Upper lobe of right lung (tissue), 1 donor: ENCODE data around the gene AFMID. TPM values are rescaled to one million over a fixed set of nuclear protein-coding genes. Genes with fewer than 3 reads are reported as not detected.
A peak's percentile ranks its signal among the peaks of the same experiment; 100 is the strongest.

Experiments
- ATAC-seq: fragments of 200-7000 bp; cut with Tn5 transposase; one replicate; pipeline ENCODE4 v1.9.1; 2020; ENCODE audit warnings: mild to moderate bottlenecking, moderate library complexity
- DNase-seq: peaks from one replicate; pipeline ENCODE4 v3.0.0-alpha.2; 2020
- H3K27ac ChIP-seq: fragments of 200-600 bp; one replicate; pipeline ENCODE4 v1.8.0; 2022
- H3K27me3 ChIP-seq: fragments of 200-600 bp; one replicate; pipeline ENCODE4 v1.8.0; 2022; ENCODE audit warnings: mild to moderate bottlenecking
- H3K36me3 ChIP-seq: fragments of 200-600 bp; one replicate; pipeline ENCODE4 v1.8.0; 2022
- H3K4me1 ChIP-seq: fragments of 200-600 bp; one replicate; pipeline ENCODE4 v1.8.0; 2022
- H3K4me3 ChIP-seq: fragments of 200-600 bp; one replicate; pipeline ENCODE4 v1.8.0; 2022; ENCODE audit warnings: mild to moderate bottlenecking
- H3K9me3 ChIP-seq: fragments of 200-600 bp; one replicate; pipeline ENCODE4 v1.8.0; 2022
- CTCF ChIP-seq: fragments of 200-600 bp; IDR thresholded peaks from one replicate; pipeline ENCODE4 v1.8.0; 2022; ENCODE audit warnings: antibody characterized with exemption
- intact Hi-C: fragments of 100-400 bp; cut with DNase I; formaldehyde crosslinking; loops from one replicate; pipeline ENCODE4 v1.11.0; 2022
- total RNA-seq: library from RNA; stranded (reverse); fragmentation: NEBNext Ultra II Directional; extraction: Animal tissue kit (Norgen Biotek cat#: 25700); gene quantifications from one replicate; pipeline ENCODE4 v1.2.1, GENCODE V29; 2021
- donor health status: DM: no; HTN: yes; CAD: no; lungs with severe emphysema.

The AFMID gene
- total RNA-seq, 1 donor from 2014 or later, result 32.5 TPM

GRCh38 chr17:78255029-78255656, 68.0 kb downstream of the AFMID start:
- Histone ChIP-seq H3K27me3 (no peaks in the 10 kb centered on the region), H3K4me3 (no peak overlapping the region), H3K27ac (no peak overlapping the region), H3K36me3 (no peaks in the 10 kb centered on the region), H3K4me1 (peaks cover 41% of the 10 kb centered on the region), H3K9me3 (no peaks in the 10 kb centered on the region)
- no peak for ATAC-seq
- peak; percentile 60 for DNase-seq
- intact Hi-C loops, result no loop called here
- no peak for TF ChIP-seq CTCF

GRCh38 chr17:78255953-78256706, 69.0 kb downstream of the AFMID start:
- peaks cover 34% of the 10 kb centered on the region for H3K4me1 ChIP-seq
- TF ChIP-seq CTCF, result no peak
- ATAC-seq, result no peak
- peak overlapping the region; percentile 36 for H3K27ac ChIP-seq
- H3K4me3 ChIP-seq, result no peak overlapping the region
- no peaks in the 10 kb centered on the region for H3K27me3 ChIP-seq
- H3K9me3 ChIP-seq, result no peaks in the 10 kb centered on the region
- intact Hi-C loops, result no loop called here
- H3K36me3 ChIP-seq, result no peaks in the 10 kb centered on the region
- DNase-seq, result peak; percentile 63

- ATAC-seq, result no peak
- Histone ChIP-seq H3K27ac (peak overlapping the region; percentile 84), H3K4me3 (no peak overlapping the region), H3K9me3 (no peaks in the 10 kb centered on the region), H3K4me1 (peaks cover 28% of the 10 kb centered on the region), H3K27me3 (no peaks in the 10 kb centered on the region), H3K36me3 (no peaks in the 10 kb centered on the region)
- intact Hi-C loops, result no loop called here
- DNase-seq, result peak; percentile 61
- TF ChIP-seq CTCF, result no peak
Measured at GRCh38 chr17:78256707-78257591, 69.8 kb downstream of the AFMID start.

Other genes with a start within 250 kb of the AFMID start
- gene TNRC6C, start 228.7 kb upstream of the AFMID start, total RNA-seq, result 21.7 TPM
- 176 TPM for gene TMC6, start 58.6 kb upstream of the AFMID start, total RNA-seq
- gene TMC8, start 56.6 kb upstream of the AFMID start, total RNA-seq, result 26.6 TPM
- not detected for gene C17orf99, start 41.0 kb upstream of the AFMID start, total RNA-seq
- gene SYNGR2, start 18.8 kb upstream of the AFMID start, total RNA-seq, result 206 TPM
- 3.3 TPM for gene TK1, start 310 bp upstream of the AFMID start, total RNA-seq
- 1.1 TPM for gene BIRC5, start 26.9 kb downstream of the AFMID start, total RNA-seq
- gene TMEM235, start 44.3 kb downstream of the AFMID start, total RNA-seq, result not detected
- 82.0 TPM for gene SOCS3, start 172.7 kb downstream of the AFMID start, total RNA-seq
- gene PGS1, start 191.3 kb downstream of the AFMID start, total RNA-seq, result 95.5 TPM